GM10266 (cell line): Measurements from ENCODE around the gene DDIAS.

ENCODE experiments used
- DNase-seq: peaks from one replicate; pipeline ENCODE4 v3.0.0; 2012; ENCODE audit errors: extremely low spot score
- CTCF ChIP-seq: IDR thresholded peaks from 2 replicates; pipeline ENCODE4 v1.5.1; 2012; ENCODE audit warnings: mild to moderate bottlenecking, low read depth; ENCODE audit not compliant: control insufficient read depth, insufficient read depth; ENCODE audit errors: missing control alignments

Gene DDIAS

GRCh38 chr11:82871646-82872045 is 29.9 kb upstream of the DDIAS start:
- no peak for DNase-seq
- no peak for TF ChIP-seq CTCF

GRCh38 chr11:82872377-82873150 is 29.0 kb upstream of the DDIAS start:
- TF ChIP-seq CTCF = no peak
- DNase-seq = no peak

- DNase-seq = no peak
- TF ChIP-seq CTCF = no peak
Measured at GRCh38 chr11:82873919-82874333, 27.6 kb upstream of the DDIAS start.

GRCh38 chr11:82874646-82875523 is 26.7 kb upstream of the DDIAS start:
- no peak for DNase-seq
- no peak for TF ChIP-seq CTCF

- DNase-seq = no peak
Measured at GRCh38 chr11:82883853-82884252, 17.7 kb upstream of the DDIAS start.

GRCh38 chr11:82889133-82890001 is 12.2 kb upstream of the DDIAS start:
- DNase-seq = no peak
- TF ChIP-seq CTCF = no peak

More at GRCh38 chr11:82883853-82884252, 17.7 kb upstream of the DDIAS start:
- TF ChIP-seq CTCF = no peak
